Liver (tissue), 9 donors: ENCODE measurements around the gene WEE2. TPM values are rescaled to one million over a fixed set of nuclear protein-coding genes. Genes with fewer than 3 reads are reported as not detected.
A peak's percentile ranks its signal among the peaks of the same experiment; 100 is the strongest.

Experiments
- DNase-seq: peaks from one replicate; pipeline ENCODE4 v3.0.0-alpha.2; 2017; ENCODE audit warnings: low spot score
- H3K27ac ChIP-seq, 2 donors: one replicate each; pipeline ENCODE4 v1.7.0; 2013; ENCODE audit warnings: inconsistent platforms in 2 of 2, low read length in 2 of 2, control low read depth in 1 of 2, low read depth in 1 of 2, mild to moderate bottlenecking in 1 of 2
- H3K27me3 ChIP-seq, 4 donors: one replicate each; pipeline versions ENCODE4 v1.6.1 to v1.7.0; 2013; ENCODE audit warnings: low read length in 3 of 4, inconsistent platforms in 1 of 4, mild to moderate bottlenecking in 1 of 4, moderate library complexity in 1 of 4; ENCODE audit not compliant: control insufficient read depth in 4 of 4, insufficient read depth in 4 of 4
- H3K36me3 ChIP-seq, 4 donors: one replicate each; pipeline versions ENCODE4 v1.6.1 to v1.7.0; 2013; ENCODE audit warnings: low read length in 3 of 4, mild to moderate bottlenecking in 3 of 4, low read depth in 1 of 4, moderate library complexity in 1 of 4; ENCODE audit not compliant: control insufficient read depth in 4 of 4, insufficient read depth in 3 of 4
- H3K4me1 ChIP-seq, 4 donors: one replicate each; pipeline versions ENCODE4 v1.6.1 to v1.7.0; 2013; ENCODE audit warnings: low read length in 3 of 4, mild to moderate bottlenecking in 3 of 4, moderate library complexity in 1 of 4; ENCODE audit not compliant: control insufficient read depth in 4 of 4, insufficient read depth in 4 of 4
- H3K4me3 ChIP-seq, 3 donors: one replicate each; pipeline versions ENCODE4 v1.6.1 to v1.7.0; 2013; ENCODE audit warnings: low read length in 3 of 3, control low read depth in 1 of 3, low read depth in 1 of 3, mild to moderate bottlenecking in 1 of 3
- H3K9ac ChIP-seq, 2 donors: one replicate each; pipeline ENCODE4 v1.7.0; 2013; ENCODE audit warnings: low read length in 2 of 2, mild to moderate bottlenecking in 2 of 2, moderate library complexity in 2 of 2, control low read depth in 1 of 2, low read depth in 1 of 2
- H3K9me3 ChIP-seq, 4 donors: one replicate each; pipeline versions ENCODE4 v1.6.1 to v1.7.0; 2013; ENCODE audit warnings: low read length in 3 of 4; ENCODE audit not compliant: control insufficient read depth in 4 of 4
- ATF3 ChIP-seq: IDR thresholded peaks from 2 replicates; pipeline ENCODE4 v1.6.1; 2016; ENCODE audit warnings: antibody characterized with exemption
- CTCF ChIP-seq: fragments of 150-350 bp; IDR thresholded peaks from 2 replicates; pipeline ENCODE4 v1.5.1; 2017; ENCODE audit warnings: improper control_type of control experiment, low read depth, low read length; ENCODE audit not compliant: missing input control
- EGR1 ChIP-seq, 2 donors: IDR thresholded peaks; 2 replicates each; pipeline ENCODE4 v1.6.1; 2016 to 2018; ENCODE audit warnings: antibody characterized with exemption in 2 of 2, low read depth in 2 of 2
- FOXA1 ChIP-seq: IDR thresholded peaks from 2 replicates; pipeline ENCODE4 v1.6.1; 2016; ENCODE audit warnings: antibody characterized with exemption
- FOXA2 ChIP-seq: IDR thresholded peaks from 2 replicates; pipeline ENCODE4 v1.6.1; 2016; ENCODE audit warnings: antibody characterized with exemption
- GABPA ChIP-seq, 2 donors: IDR thresholded peaks in 1 of 2; conservative IDR thresholded peaks in 1 of 2; 2 replicates each; pipeline ENCODE4 v1.6.1; 2016; ENCODE audit warnings: antibody characterized with exemption in 2 of 2, mild to moderate bottlenecking in 1 of 2, moderate library complexity in 1 of 2
- HNF4A ChIP-seq, 2 donors: conservative IDR thresholded peaks; 2 replicates each; pipeline ENCODE4 v1.6.1; 2016; ENCODE audit warnings: antibody characterized with exemption in 2 of 2, mild to moderate bottlenecking in 2 of 2
- HNF4G ChIP-seq: IDR thresholded peaks from 2 replicates; pipeline ENCODE4 v1.6.1; 2016; ENCODE audit warnings: antibody characterized with exemption
- JUND ChIP-seq, 2 donors: IDR thresholded peaks; 2 replicates each; pipeline ENCODE4 v1.6.1; 2016; ENCODE audit warnings: antibody characterized with exemption in 2 of 2
- NR2F2 ChIP-seq: IDR thresholded peaks from 2 replicates; pipeline ENCODE4 v1.6.1; 2016; ENCODE audit warnings: antibody characterized with exemption
- RAD21 ChIP-seq, 2 donors: IDR thresholded peaks; 2 replicates each; pipeline ENCODE4 v1.6.1; 2016; ENCODE audit warnings: antibody characterized with exemption in 2 of 2, mild to moderate bottlenecking in 2 of 2
- RXRA ChIP-seq, 2 donors: IDR thresholded peaks; 2 replicates each; pipeline ENCODE4 v1.6.1; 2017 to 2018; ENCODE audit warnings: antibody characterized with exemption in 2 of 2, mild to moderate bottlenecking in 1 of 2
- SP1 ChIP-seq: IDR thresholded peaks from 2 replicates; pipeline ENCODE4 v1.6.1; 2018; ENCODE audit warnings: antibody characterized with exemption, mild to moderate bottlenecking
- TAF1 ChIP-seq: conservative IDR thresholded peaks from 2 replicates; pipeline ENCODE4 v1.6.1; 2016; ENCODE audit warnings: antibody characterized with exemption, mild to moderate bottlenecking
- YY1 ChIP-seq: IDR thresholded peaks from 2 replicates; pipeline ENCODE4 v1.6.1; 2016; ENCODE audit warnings: antibody characterized with exemption, mild to moderate bottlenecking
- WGBS: extraction: QIAGEN DNeasy Blood & Tissue Kit; methylation state at CpG from one replicate; pipeline ENCODE4 v1.1.7; 2013; 5-methylcytosine and 5-hydroxymethylcytosine counted together
- polyA plus RNA-seq, 2 donors: library from polyadenylated mRNA; stranded (reverse) in 1 of 2; unstranded in 1 of 2; fragments of 200-250 nt in 1 of 2; fragments of >200 nt in 1 of 2; fragmentation: Nextera tagmentation in 1 of 2; extraction: Ambion mirVana in 1 of 2; gene quantifications; one replicate each; pipeline versions ENCODE4 v1.2.1 to v1.2.3, GENCODE V29; 2013 to 2015
- total RNA-seq, 2 donors: library from RNA; depleted of rRNA; stranded (reverse); fragments of >200 nt; gene quantifications; one replicate each; pipeline ENCODE4 v1.2.3, GENCODE V29; 2014
- TF ChIP-seq, protein P1 (sequence below): IDR thresholded peaks from 2 replicates; pipeline ENCODE4 v1.6.1; 2016; ENCODE audit warnings: antibody characterized with exemption
- donor health status: healthy.
- donor health status: healthy.
- donor health status: healthy.
- donor health status: healthy.
- donor health status: healthy.

Gene WEE2
- total and polyA plus RNA-seq, 4 donors: not detected

DNA sequence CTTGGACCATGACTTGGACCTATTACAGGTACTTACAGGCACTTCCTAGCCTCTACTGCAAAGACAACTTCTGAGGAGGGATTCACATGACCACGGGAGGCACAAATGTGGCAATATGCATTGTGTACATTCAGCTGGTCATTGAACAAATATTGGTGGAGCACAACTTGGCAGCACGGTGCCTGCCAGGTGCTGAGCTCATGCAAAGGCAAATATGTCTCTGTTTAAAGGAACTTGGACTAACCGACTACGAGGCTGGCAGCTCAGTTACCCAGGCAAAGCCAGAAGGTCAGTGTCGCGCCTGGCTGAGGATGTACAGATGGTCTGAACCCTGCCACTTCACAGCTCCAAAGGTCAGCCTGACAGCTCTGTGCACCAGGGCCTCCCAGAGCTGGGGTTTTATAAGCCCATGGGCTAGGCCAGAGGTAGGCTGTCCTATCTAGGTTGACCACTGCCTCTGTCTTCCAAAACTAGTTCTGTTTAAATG lies 12.3 kb upstream of the WEE2 start (continued):
- TF ChIP-seq, protein P1, sequence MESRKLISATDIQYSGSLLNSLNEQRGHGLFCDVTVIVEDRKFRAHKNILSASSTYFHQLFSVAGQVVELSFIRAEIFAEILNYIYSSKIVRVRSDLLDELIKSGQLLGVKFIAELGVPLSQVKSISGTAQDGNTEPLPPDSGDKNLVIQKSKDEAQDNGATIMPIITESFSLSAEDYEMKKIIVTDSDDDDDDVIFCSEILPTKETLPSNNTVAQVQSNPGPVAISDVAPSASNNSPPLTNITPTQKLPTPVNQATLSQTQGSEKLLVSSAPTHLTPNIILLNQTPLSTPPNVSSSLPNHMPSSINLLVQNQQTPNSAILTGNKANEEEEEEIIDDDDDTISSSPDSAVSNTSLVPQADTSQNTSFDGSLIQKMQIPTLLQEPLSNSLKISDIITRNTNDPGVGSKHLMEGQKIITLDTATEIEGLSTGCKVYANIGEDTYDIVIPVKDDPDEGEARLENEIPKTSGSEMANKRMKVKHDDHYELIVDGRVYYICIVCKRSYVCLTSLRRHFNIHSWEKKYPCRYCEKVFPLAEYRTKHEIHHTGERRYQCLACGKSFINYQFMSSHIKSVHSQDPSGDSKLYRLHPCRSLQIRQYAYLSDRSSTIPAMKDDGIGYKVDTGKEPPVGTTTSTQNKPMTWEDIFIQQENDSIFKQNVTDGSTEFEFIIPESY: peak; percentile 93

DNA sequence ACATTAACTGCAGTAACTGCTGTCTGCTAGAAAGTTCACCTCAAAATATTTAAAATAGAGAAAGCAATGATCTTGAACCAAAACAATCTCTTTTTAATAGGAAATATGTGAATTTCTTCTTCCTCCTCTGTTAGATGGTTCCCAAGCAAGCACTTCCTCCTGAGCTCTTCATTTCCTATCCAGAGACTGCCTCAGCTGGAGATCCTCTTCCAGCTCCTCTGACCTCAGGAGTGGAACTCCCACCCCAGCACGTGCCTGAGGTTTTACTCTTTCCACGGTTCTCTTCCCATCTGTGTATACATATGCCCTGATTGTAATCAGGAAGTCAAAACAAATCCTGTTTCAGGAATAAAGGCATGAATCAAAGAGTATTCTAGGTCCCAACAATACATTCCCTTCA lies 11.8 kb upstream of the WEE2 start:
- 14% methylated on average over 2 of the region's 2 CpGs for WGBS
- no peak for DNase-seq
- H3K4me1 ChIP-seq: peaks cover 13 to 54% (median 40%) of the 10 kb centered on the region in 4 donors
- TF ChIP-seq YY1: no peak
- TF ChIP-seq ATF3: no peak
- TF ChIP-seq HNF4A (conservative IDR thresholded peaks at IDR 0.05): no peak
- no peak for TF ChIP-seq HNF4G
- no peak for TF ChIP-seq SP1
- TF ChIP-seq JUND (IDR thresholded peaks at IDR 0.05): no peak
- TF ChIP-seq EGR1 (IDR thresholded peaks at IDR 0.05; ENCODE audit: low read depth in 2 of 2): no peak
- TF ChIP-seq, protein P1: no peak
- no peak for TF ChIP-seq RAD21 (IDR thresholded peaks at IDR 0.05)
- TF ChIP-seq GABPA (IDR thresholded peaks at IDR 0.05 in 1 of 2, conservative IDR thresholded peaks at IDR 0.05 in 1 of 2): no peak
- TF ChIP-seq RXRA (IDR thresholded peaks at IDR 0.05): no peak
- no peak for TF ChIP-seq TAF1
- TF ChIP-seq FOXA2: no peak
- TF ChIP-seq CTCF: no peak
- no peak for TF ChIP-seq NR2F2
- TF ChIP-seq FOXA1: no peak
- peak overlapping the region; percentile 60 to 82 for H3K27ac ChIP-seq
- H3K36me3 ChIP-seq: no peaks in the 10 kb centered on the region
- H3K27me3 ChIP-seq: no peaks in the 10 kb centered on the region
- no peak overlapping the region for H3K4me3 ChIP-seq
- peak overlapping the region in 1 of 2 donors; percentile 36 for H3K9ac ChIP-seq
- H3K9me3 ChIP-seq: no peaks in the 10 kb centered on the region
